Esophagus muscularis mucosa (tissue), 4 donors: ENCODE data around the gene MYH15. TPM values are rescaled to one million over a fixed set of nuclear protein-coding genes. Genes with fewer than 3 reads are reported as not detected.

Experiments
- DNase-seq: peaks from one replicate; pipeline ENCODE4 v3.0.0-alpha.2; 2017; ENCODE audit errors: extremely low spot score
- H3K27ac ChIP-seq, 4 donors: fragments of 200-600 bp; sonication (generic); replicated peaks in 1 of 4; 1 replicate in 3 of 4; 2 replicates in 1 of 4; pipeline ENCODE4 v1.5.1; 2016 to 2019; ENCODE audit warnings: mild to moderate bottlenecking in 1 of 4
- H3K27me3 ChIP-seq, 4 donors: fragments of 200-600 bp; sonication (generic); one replicate each; pipeline versions ENCODE4 v1.5.1 to v1.6.0; 2016 to 2019
- H3K36me3 ChIP-seq, 4 donors: fragments of 200-600 bp; sonication (generic); one replicate each; pipeline ENCODE4 v1.5.1; 2016 to 2019
- H3K4me1 ChIP-seq, 4 donors: fragments of 200-600 bp; sonication (generic); one replicate each; pipeline ENCODE4 v1.5.1; 2016 to 2019
- H3K4me3 ChIP-seq, 4 donors: fragments of 200-600 bp; sonication (generic); 1 replicate in 2 of 4; 2 replicates in 2 of 4; pipeline ENCODE4 v1.5.1; 2016 to 2019; ENCODE audit warnings: mild to moderate bottlenecking in 4 of 4, moderate library complexity in 1 of 4
- H3K9me3 ChIP-seq, 4 donors: fragments of 200-600 bp; sonication (generic); 1 replicate in 3 of 4; 2 replicates in 1 of 4; pipeline ENCODE4 v1.5.1; 2016 to 2019
- EP300 ChIP-seq: sonication (generic); formaldehyde crosslinking; IDR thresholded peaks from one replicate; pipeline ENCODE4 v1.6.1; 2017; ENCODE audit warnings: antibody characterized with exemption
- POLR2A ChIP-seq: fragments of 450-650 bp; IDR thresholded peaks from one replicate; pipeline ENCODE4 v1.6.1; 2017; ENCODE audit warnings: antibody characterized with exemption, moderate library complexity, mild to moderate bottlenecking, low read depth
- POLR2AphosphoS5 ChIP-seq, 2 donors: sonication (generic); formaldehyde crosslinking; IDR thresholded peaks; one replicate each; pipeline ENCODE4 v1.6.1; 2017; ENCODE audit warnings: antibody characterized with exemption in 2 of 2
- WGBS: methylation state at CpG from one replicate; pipeline ENCODE4 v1.1.5; 2018; 5-methylcytosine and 5-hydroxymethylcytosine counted together
- intact Hi-C: fragments of 100-400 bp; cut with DNase I; formaldehyde crosslinking; loops from one replicate; pipeline ENCODE4 v1.15.1; 2023
- total RNA-seq, 4 donors: library from RNA; depleted of rRNA; stranded (reverse); fragments of >200 nt; gene quantifications; one replicate each; pipeline versions ENCODE4 v1.1.0 to v1.2.1, GENCODE V29; 2016
- TF ChIP-seq, protein P1 (sequence below), 3 experiments: fragments of 200-600 bp in 2 of 3; fragments of 450-650 bp in 1 of 3; sonication (generic) in 2 of 3; IDR thresholded peaks; one replicate each; pipeline ENCODE4 v1.5.1; 2017 to 2019; ENCODE audit warnings: antibody characterized with exemption in 3 of 3, mild to moderate bottlenecking in 2 of 3, moderate library complexity in 1 of 3

MYH15 gene
- total RNA-seq, 4 donors from 2014 or later, result under 0.01 to 0.34 (median 0.12) TPM

DNA sequence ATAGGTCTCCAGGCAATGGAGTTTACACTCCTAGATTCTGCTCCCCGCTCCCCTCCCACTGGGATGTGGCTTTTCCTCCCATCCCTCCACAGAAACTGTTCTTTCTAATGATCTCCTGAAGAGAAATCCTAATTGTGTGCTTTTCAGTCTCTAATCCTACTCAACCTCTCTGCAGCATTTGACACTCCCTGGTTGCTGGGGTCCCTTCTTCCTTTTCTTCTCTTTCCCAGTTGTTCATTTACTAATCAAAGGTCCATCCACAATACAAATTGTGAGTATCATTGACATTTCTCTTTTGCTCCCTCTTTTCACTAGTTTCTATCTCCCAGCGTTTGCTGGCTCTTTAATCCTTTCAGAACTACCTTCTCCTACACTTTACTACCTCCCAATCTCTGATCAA is 6.5 kb upstream of the MYH15 start:
- no peaks in the 10 kb centered on the region for H3K36me3 ChIP-seq
- TF ChIP-seq POLR2AphosphoS5 (IDR thresholded peaks at IDR 0.05) (no peak), POLR2A (no peak), EP300 (no peak)
- TF ChIP-seq, protein P1, sequence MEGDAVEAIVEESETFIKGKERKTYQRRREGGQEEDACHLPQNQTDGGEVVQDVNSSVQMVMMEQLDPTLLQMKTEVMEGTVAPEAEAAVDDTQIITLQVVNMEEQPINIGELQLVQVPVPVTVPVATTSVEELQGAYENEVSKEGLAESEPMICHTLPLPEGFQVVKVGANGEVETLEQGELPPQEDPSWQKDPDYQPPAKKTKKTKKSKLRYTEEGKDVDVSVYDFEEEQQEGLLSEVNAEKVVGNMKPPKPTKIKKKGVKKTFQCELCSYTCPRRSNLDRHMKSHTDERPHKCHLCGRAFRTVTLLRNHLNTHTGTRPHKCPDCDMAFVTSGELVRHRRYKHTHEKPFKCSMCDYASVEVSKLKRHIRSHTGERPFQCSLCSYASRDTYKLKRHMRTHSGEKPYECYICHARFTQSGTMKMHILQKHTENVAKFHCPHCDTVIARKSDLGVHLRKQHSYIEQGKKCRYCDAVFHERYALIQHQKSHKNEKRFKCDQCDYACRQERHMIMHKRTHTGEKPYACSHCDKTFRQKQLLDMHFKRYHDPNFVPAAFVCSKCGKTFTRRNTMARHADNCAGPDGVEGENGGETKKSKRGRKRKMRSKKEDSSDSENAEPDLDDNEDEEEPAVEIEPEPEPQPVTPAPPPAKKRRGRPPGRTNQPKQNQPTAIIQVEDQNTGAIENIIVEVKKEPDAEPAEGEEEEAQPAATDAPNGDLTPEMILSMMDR (IDR thresholded peaks at IDR 0.05), result no peak
- no peak for DNase-seq
- intact Hi-C loops, result no loop called here
- no peak overlapping the region for H3K4me3 ChIP-seq
- no peaks in the 10 kb centered on the region for H3K9me3 ChIP-seq
- 99% methylated on average over 2 of the region's 2 CpGs for WGBS
- peaks cover 0 to 7% (median 7%) of the 10 kb centered on the region in 4 donors for H3K4me1 ChIP-seq
- H3K27me3 ChIP-seq, result no peaks in the 10 kb centered on the region
- no peak overlapping the region for H3K27ac ChIP-seq

DNA sequence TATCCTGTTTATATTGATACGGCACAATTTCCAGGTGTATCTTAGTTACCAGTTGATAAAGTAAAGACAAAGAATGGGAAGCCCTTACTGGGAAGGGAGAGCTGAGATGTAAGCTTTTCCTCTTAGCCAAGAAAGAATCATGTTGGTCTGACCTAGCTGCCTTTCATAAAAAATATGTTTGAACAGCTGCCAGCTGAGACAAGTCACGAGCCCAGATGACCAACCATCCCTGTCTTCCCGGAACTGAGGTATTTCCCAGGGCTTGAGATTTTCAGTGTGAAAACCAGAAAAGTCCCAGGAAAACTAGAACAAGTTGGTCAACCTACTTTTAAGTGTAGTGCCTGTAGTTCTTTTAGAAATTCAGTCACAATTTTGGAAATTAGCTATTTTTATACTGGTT is 3.6 kb upstream of the MYH15 start:
- H3K4me1 ChIP-seq, result peaks cover 5 to 13% (median 7%) of the 10 kb centered on the region in 4 donors
- 49% methylated on average over 3 of the region's 3 CpGs for WGBS
- H3K27ac ChIP-seq, result no peak overlapping the region
- no peak overlapping the region for H3K4me3 ChIP-seq
- intact Hi-C loops, result no loop called here
- no peak for TF ChIP-seq POLR2AphosphoS5 (IDR thresholded peaks at IDR 0.05)
- TF ChIP-seq EP300, result no peak
- TF ChIP-seq, protein P1 (IDR thresholded peaks at IDR 0.05), result no peak
- no peak for TF ChIP-seq POLR2A
- no peaks in the 10 kb centered on the region for H3K36me3 ChIP-seq
- H3K27me3 ChIP-seq, result no peaks in the 10 kb centered on the region
- H3K9me3 ChIP-seq, result no peaks in the 10 kb centered on the region
- no peak for DNase-seq

DNA sequence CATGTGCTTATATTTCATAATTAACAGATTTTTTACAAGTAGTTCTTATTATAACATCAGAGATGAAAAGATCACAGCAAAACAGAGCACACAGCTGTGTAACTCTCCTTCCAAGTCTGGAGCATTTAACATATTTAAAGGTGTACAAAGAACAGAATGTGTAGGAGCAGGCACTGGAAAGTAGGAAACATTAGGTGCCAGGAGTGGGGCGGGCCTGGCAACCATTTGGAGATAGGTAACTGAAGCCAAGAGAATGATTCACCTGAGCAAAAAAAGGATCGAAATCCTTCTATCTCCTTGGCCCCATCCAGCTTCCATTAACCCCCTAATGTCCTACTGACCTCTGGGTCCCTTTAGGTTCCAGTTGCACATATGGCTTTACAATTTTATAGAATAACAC is 2.3 kb upstream of the MYH15 start:
- no peaks in the 10 kb centered on the region for H3K27me3 ChIP-seq
- H3K36me3 ChIP-seq, result no peaks in the 10 kb centered on the region
- WGBS, result 75% methylated on average over 2 of the region's 2 CpGs
- no peak for DNase-seq
- no peak overlapping the region for H3K27ac ChIP-seq
- H3K4me3 ChIP-seq, result no peak overlapping the region
- TF ChIP-seq EP300, result no peak
- no peak for TF ChIP-seq POLR2A
- TF ChIP-seq, protein P1 (IDR thresholded peaks at IDR 0.05), result no peak
- peaks cover 0 to 9% (median 5%) of the 10 kb centered on the region in 4 donors for H3K4me1 ChIP-seq
- intact Hi-C loops, result no loop called here
- no peaks in the 10 kb centered on the region for H3K9me3 ChIP-seq

DNA sequence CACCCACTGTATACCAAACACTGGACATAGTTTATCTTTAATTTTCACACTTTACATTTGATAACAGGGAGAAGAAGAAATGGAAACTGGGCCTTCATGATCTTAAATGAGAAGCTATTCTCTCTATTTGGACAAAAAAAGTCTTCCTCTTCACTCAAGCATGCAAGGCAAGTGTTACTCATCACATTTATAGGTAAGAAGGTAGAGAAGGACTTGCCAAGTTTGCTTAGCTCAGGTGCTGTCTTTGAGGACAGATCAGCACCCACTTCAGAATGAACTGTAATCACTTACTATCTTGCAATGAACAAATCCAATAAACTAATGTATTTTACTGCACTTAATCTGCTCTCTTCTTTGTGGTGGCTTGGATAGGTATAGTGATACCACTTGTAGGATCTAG is 1.1 kb upstream of the MYH15 start:
- Histone ChIP-seq H3K4me1 (peaks cover 0 to 9% (median 5%) of the 10 kb centered on the region in 4 donors), H3K4me3 (no peak overlapping the region), H3K27ac (no peak overlapping the region), H3K9me3 (no peaks in the 10 kb centered on the region), H3K36me3 (no peaks in the 10 kb centered on the region), H3K27me3 (no peaks in the 10 kb centered on the region)
- TF ChIP-seq, protein P1 (IDR thresholded peaks at IDR 0.05), result no peak
- no peak for TF ChIP-seq POLR2A
- TF ChIP-seq EP300, result no peak
- TF ChIP-seq POLR2AphosphoS5 (IDR thresholded peaks at IDR 0.05), result no peak
- DNase-seq, result no peak
- intact Hi-C loops, result no loop called here

DNA sequence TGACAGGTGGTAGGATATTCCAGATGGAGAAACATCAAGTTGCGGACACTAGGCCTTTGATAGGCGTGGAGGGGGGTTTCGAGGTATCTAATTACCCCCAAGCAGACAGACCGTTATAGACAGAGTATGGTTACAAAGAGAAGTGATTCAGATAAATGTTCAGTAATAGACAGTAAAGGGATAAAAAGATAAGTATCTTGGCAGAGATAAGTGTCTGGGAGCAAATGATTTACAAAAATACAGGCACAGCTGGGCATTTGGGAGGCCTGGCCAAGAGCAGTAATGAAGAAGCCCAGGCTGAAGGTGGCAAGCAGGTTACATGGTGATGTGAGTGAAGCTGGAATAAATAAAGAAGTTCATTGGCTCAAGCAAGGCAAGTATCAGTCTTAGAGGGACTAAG is 659 bp upstream of the MYH15 start:
- no peak for DNase-seq
- Histone ChIP-seq H3K27ac (no peak overlapping the region), H3K36me3 (no peaks in the 10 kb centered on the region), H3K4me1 (peaks cover 0 to 9% (median 5%) of the 10 kb centered on the region in 4 donors), H3K27me3 (no peaks in the 10 kb centered on the region), H3K9me3 (no peaks in the 10 kb centered on the region), H3K4me3 (no peak overlapping the region)
- intact Hi-C loops, result no loop called here
- TF ChIP-seq POLR2AphosphoS5 (IDR thresholded peaks at IDR 0.05) (no peak), POLR2A (no peak), EP300 (no peak)
- 98% methylated on average over 4 of the region's 4 CpGs for WGBS
